ENCODE results near the gene COPS7A. TPM values are rescaled to one million over a fixed set of nuclear protein-coding genes. Genes with fewer than 3 reads are reported as not detected.
A peak's percentile ranks its signal among the peaks of the same experiment; 100 is the strongest.

Gene COPS7A
- total RNA-seq, 2 donors from 2014 or later: 20.2 to 27.7 TPM

GRCh38 chr12:6759741-6760140 is 35.9 kb downstream of the COPS7A start:
- 88 to 91% methylated on average over 5 of the region's 5 CpGs for WGBS, 2 donors
- Histone ChIP-seq H3K27me3 (no peaks in the 10 kb centered on the region), H3K4me1 (peaks cover 19% of the 10 kb centered on the region), H3K36me3 (replicated peaks in 1 of 2; ENCODE audit: insufficient read depth in 1 of 2, low read depth in 2 of 2) (no peaks in the 10 kb centered on the region), H3K4me3 (no peak overlapping the region), H3K9me3 (no peaks in the 10 kb centered on the region), H3K27ac (no peak overlapping the region)
- TF ChIP-seq POLR2A (IDR thresholded peaks at IDR 0.05) (no peak), CTCF (IDR thresholded peaks at IDR 0.05) (no peak)
- no peak for ATAC-seq
- no peak for DNase-seq
- intact Hi-C loops (cut with DNase I): no loop called here

- H3K4me3 ChIP-seq: no peak overlapping the region
- no peaks in the 10 kb centered on the region for H3K9me3 ChIP-seq
- H3K27me3 ChIP-seq: no peaks in the 10 kb centered on the region
- ATAC-seq: no peak
- 65 to 84% methylated on average over 3 to 4 of the region's 4 CpGs for WGBS, 2 donors
- H3K36me3 ChIP-seq (replicated peaks in 1 of 2; ENCODE audit: insufficient read depth in 1 of 2, low read depth in 2 of 2): no peaks in the 10 kb centered on the region
- TF ChIP-seq POLR2A (IDR thresholded peaks at IDR 0.05) (no peak), CTCF (IDR thresholded peaks at IDR 0.05) (no peak)
- peaks cover 44% of the 10 kb centered on the region for H3K4me1 ChIP-seq
- peak overlapping the region; percentile 86 to 95 (median 88) for H3K27ac ChIP-seq
- DNase-seq: no peak
- intact Hi-C loops (cut with DNase I): no loop called here
Measured at GRCh38 chr12:6763380-6763779, 39.5 kb downstream of the COPS7A start.

GRCh38 chr12:6764011-6764828 is 40.4 kb downstream of the COPS7A start:
- TF ChIP-seq POLR2A (IDR thresholded peaks at IDR 0.05): no peak
- TF ChIP-seq CTCF (IDR thresholded peaks at IDR 0.05): no peak
- no peaks in the 10 kb centered on the region for H3K27me3 ChIP-seq
- DNase-seq (peak; percentile 91 to 97 (median 96)), ATAC-seq (peak; percentile 86)
- H3K4me3 ChIP-seq: no peak overlapping the region
- intact Hi-C loops (cut with DNase I): no loop called here
- H3K4me1 ChIP-seq: peaks cover 48% of the 10 kb centered on the region
- no peaks in the 10 kb centered on the region for H3K9me3 ChIP-seq
- H3K27ac ChIP-seq: peak overlapping the region; percentile 86 to 95 (median 88)
- H3K36me3 ChIP-seq (replicated peaks in 1 of 2; ENCODE audit: insufficient read depth in 1 of 2, low read depth in 2 of 2): no peaks in the 10 kb centered on the region
- WGBS, 2 donors: 1 to 4% methylated on average over 16 of the region's 16 CpGs

- H3K4me1 ChIP-seq: peaks cover 48% of the 10 kb centered on the region
- TF ChIP-seq POLR2A (IDR thresholded peaks at IDR 0.05): no peak
- no peak for TF ChIP-seq CTCF (IDR thresholded peaks at IDR 0.05)
- H3K36me3 ChIP-seq (replicated peaks in 1 of 2; ENCODE audit: insufficient read depth in 1 of 2, low read depth in 2 of 2): no peaks in the 10 kb centered on the region
- no peaks in the 10 kb centered on the region for H3K9me3 ChIP-seq
- peak overlapping the region; percentile 78 to 95 (median 84) for H3K27ac ChIP-seq
- H3K4me3 ChIP-seq: no peak overlapping the region
- no peak for ATAC-seq
- intact Hi-C loops (cut with DNase I): no loop called here
- 19 to 27% methylated on average over 7 of the region's 7 CpGs for WGBS, 2 donors
- H3K27me3 ChIP-seq: no peaks in the 10 kb centered on the region
- no peak for DNase-seq
Measured at GRCh38 chr12:6765048-6765633, 41.3 kb downstream of the COPS7A start.

Measured in body of pancreas (tissue), 4 donors.